IMR-90 (cell line): ENCODE results near the gene BRIP1. TPM values are rescaled to one million over a fixed set of nuclear protein-coding genes. Genes with fewer than 3 reads are reported as not detected.

Experiments
- ATAC-seq: fragments of 200-7000 bp; cut with Tn5 transposase; 2 replicates; pipeline ENCODE4 v1.9.1; 2020; ENCODE audit warnings: low read depth, mild to moderate bottlenecking, moderate library complexity
- BruUV-seq: library from RNA; stranded (reverse); fragments of 400-500 nt; replicated peaks from 2 replicates; lab custom pipeline; 2021; lab: Mats Ljungman, UMichigan
- CTCF ChIA-PET: fragments of 300-600 bp; formaldehyde crosslinking; extraction: SDS; loops from one replicate; lab custom pipeline; 2021; ENCODE audit warnings: antibody characterized with exemption; lab: Yijun Ruan, JAX
- POLR2A ChIA-PET: fragments of 300-600 bp; sonication (Branson Sonifier 250); formaldehyde crosslinking; loops from one replicate; lab custom pipeline; 2022; ENCODE audit warnings: antibody characterized with exemption; ENCODE audit not compliant: unreplicated experiment; lab: Charles Lee
- DNase-seq: peaks from one replicate; pipeline ENCODE4 v3.0.0; 2013
- H2AFZ ChIP-seq: replicated peaks from 2 replicates; pipeline ENCODE3; 2013; ENCODE audit warnings: low read length, mild to moderate bottlenecking; ENCODE audit not compliant: poor library complexity
- H2AK5ac ChIP-seq: 2 replicates; pipeline ENCODE4 v1.6.1; 2013; ENCODE audit warnings: low read depth, low read length, inconsistent platforms
- H2AK9ac ChIP-seq: replicated peaks from 2 replicates; pipeline ENCODE3; 2013; ENCODE audit warnings: mild to moderate bottlenecking, low read depth, low read length, moderate library complexity; ENCODE audit not compliant: poor library complexity
- H2BK120ac ChIP-seq: 2 replicates; pipeline ENCODE4 v1.6.1; 2013; ENCODE audit warnings: low read depth, low read length, inconsistent platforms
- H2BK15ac ChIP-seq: 3 replicates; pipeline ENCODE4 v1.6.1; 2013; ENCODE audit warnings: low read depth, low read length, inconsistent platforms
- H2BK20ac ChIP-seq: 2 replicates; pipeline ENCODE4 v1.6.1; 2013; ENCODE audit warnings: low read depth, mild to moderate bottlenecking, inconsistent platforms, low read length, moderate library complexity
- H2BK5ac ChIP-seq: 2 replicates; pipeline ENCODE4 v1.6.1; 2013; ENCODE audit warnings: mild to moderate bottlenecking, low read depth, low read length, inconsistent platforms; ENCODE audit not compliant: poor library complexity, severe bottlenecking
- H3K14ac ChIP-seq: replicated peaks from 2 replicates; pipeline ENCODE4 v1.6.1; 2013; ENCODE audit warnings: low read depth, low read length, inconsistent platforms
- H3K18ac ChIP-seq: 2 replicates; pipeline ENCODE4 v1.6.1; 2013; ENCODE audit warnings: low read depth, low read length, control low read depth
- H3K23ac ChIP-seq: 2 replicates; pipeline ENCODE4 v1.6.1; 2013; ENCODE audit warnings: low read depth, low read length, inconsistent platforms
- H3K27ac ChIP-seq: 2 replicates; pipeline ENCODE4 v1.5.1; 2013; ENCODE audit warnings: mild to moderate bottlenecking, control low read depth, low read length; ENCODE audit not compliant: insufficient read depth
- H3K27me3 ChIP-seq: 2 replicates; pipeline ENCODE4 v1.6.1; 2013; ENCODE audit warnings: low read length; ENCODE audit not compliant: control insufficient read depth, insufficient read depth
- H3K36me3 ChIP-seq: 2 replicates; pipeline ENCODE4 v1.6.1; 2013; ENCODE audit warnings: low read length, mixed read lengths; ENCODE audit not compliant: control insufficient read depth, insufficient read depth
- H3K4ac ChIP-seq: 2 replicates; pipeline ENCODE4 v1.6.1; 2013; ENCODE audit warnings: low read depth, low read length, inconsistent platforms
- H3K4me1 ChIP-seq: 2 replicates; pipeline ENCODE4 v1.6.1; 2013; ENCODE audit warnings: low read length, mixed read lengths; ENCODE audit not compliant: control insufficient read depth, insufficient read depth
- H3K4me2 ChIP-seq: 2 replicates; pipeline ENCODE4 v1.6.1; 2013; ENCODE audit warnings: low read depth, mild to moderate bottlenecking, control low read depth, low read length, moderate library complexity
- H3K4me3 ChIP-seq: 2 replicates; pipeline ENCODE4 v1.5.1; 2013; ENCODE audit warnings: low read depth, mild to moderate bottlenecking, control low read depth, low read length, moderate library complexity; ENCODE audit not compliant: insufficient read depth
- H3K56ac ChIP-seq: 2 replicates; pipeline ENCODE4 v1.6.1; 2013; ENCODE audit warnings: low read length, inconsistent platforms; ENCODE audit not compliant: insufficient read depth; ENCODE audit errors: extremely low read depth
- H3K79me1 ChIP-seq, 2 experiments: 2 replicates each; pipeline ENCODE4 v1.6.1; 2013; ENCODE audit warnings: low read length in 2 of 2, inconsistent platforms in 1 of 2, low read depth in 1 of 2
- H3K9ac ChIP-seq: 2 replicates; pipeline ENCODE4 v1.6.1; 2013; ENCODE audit warnings: low read depth, low read length, control low read depth
- H3K9me1 ChIP-seq: 2 replicates; pipeline ENCODE4 v1.6.1; 2013; ENCODE audit warnings: low read length, inconsistent platforms; ENCODE audit not compliant: insufficient read depth
- H3K9me3 ChIP-seq: 2 replicates; pipeline ENCODE4 v1.6.1; 2013; ENCODE audit warnings: low read length; ENCODE audit not compliant: control insufficient read depth, insufficient read depth
- H4K20me1 ChIP-seq: 2 replicates; pipeline ENCODE4 v1.6.1; 2013; ENCODE audit warnings: low read length, inconsistent platforms; ENCODE audit not compliant: insufficient read depth
- H4K5ac ChIP-seq: 2 replicates; pipeline ENCODE4 v1.6.1; 2013; ENCODE audit warnings: mild to moderate bottlenecking, low read depth, low read length, control low read depth
- H4K8ac ChIP-seq, 2 experiments: 2 replicates each; pipeline ENCODE4 v1.6.1; 2013; ENCODE audit warnings: low read depth in 2 of 2, low read length in 2 of 2, control low read depth in 1 of 2, inconsistent platforms in 1 of 2
- H4K91ac ChIP-seq: 2 replicates; pipeline ENCODE4 v1.6.1; 2013; ENCODE audit warnings: low read depth, low read length, inconsistent platforms; ENCODE audit not compliant: insufficient read depth
- BHLHE40 ChIP-seq: fragments of 150-350 bp; IDR thresholded peaks from 2 replicates; pipeline ENCODE4 v1.6.1; 2016; ENCODE audit warnings: mild to moderate bottlenecking, low read depth, low read length
- CEBPB ChIP-seq: IDR thresholded peaks from 2 replicates; pipeline ENCODE4 v1.6.1; 2012; ENCODE audit warnings: low read depth, low read length, improper control_type of control experiment
- CHD1 ChIP-seq: IDR thresholded peaks from 2 replicates; pipeline ENCODE4 v1.6.1; 2012; ENCODE audit warnings: low read depth, low read length, improper control_type of control experiment
- CTCF ChIP-seq: conservative IDR thresholded peaks from 2 replicates; pipeline ENCODE4 v1.5.1; 2012; ENCODE audit warnings: mild to moderate bottlenecking, low read depth, low read length, improper control_type of control experiment
- ELK1 ChIP-seq: fragments of 150-350 bp; IDR thresholded peaks from 2 replicates; pipeline ENCODE4 v1.6.1; 2016; ENCODE audit warnings: low read depth, mild to moderate bottlenecking, low read length, moderate library complexity, borderline replicate concordance
- FOS ChIP-seq: fragments of 150-350 bp; IDR thresholded peaks from 2 replicates; pipeline ENCODE4 v1.6.1; 2016; ENCODE audit warnings: low read depth, low read length
- MAFK ChIP-seq: IDR thresholded peaks from 2 replicates; pipeline ENCODE4 v1.6.1; 2012; ENCODE audit warnings: low read depth, low read length, improper control_type of control experiment
- MAZ ChIP-seq: IDR thresholded peaks from 2 replicates; pipeline ENCODE4 v1.6.1; 2012; ENCODE audit warnings: low read depth, mild to moderate bottlenecking, low read length, improper control_type of control experiment, moderate library complexity, borderline replicate concordance
- MXI1 ChIP-seq: IDR thresholded peaks from 2 replicates; pipeline ENCODE4 v1.6.1; 2012; ENCODE audit warnings: low read depth, mild to moderate bottlenecking, low read length, moderate library complexity, borderline replicate concordance
- NFE2L2 ChIP-seq: fragments of 150-350 bp; IDR thresholded peaks from 2 replicates; pipeline ENCODE4 v1.6.1; 2016; ENCODE audit warnings: low read depth, mild to moderate bottlenecking, low read length
- POLR2A ChIP-seq: IDR thresholded peaks from 2 replicates; pipeline ENCODE4 v1.6.1; 2012; ENCODE audit warnings: mild to moderate bottlenecking, low read depth, low read length
- RAD21 ChIP-seq: IDR thresholded peaks from 2 replicates; pipeline ENCODE4 v1.6.1; 2012; ENCODE audit warnings: low read length, improper control_type of control experiment
- RCOR1 ChIP-seq: IDR thresholded peaks from 2 replicates; pipeline ENCODE4 v1.6.1; 2012; ENCODE audit warnings: mild to moderate bottlenecking, low read length, improper control_type of control experiment; ENCODE audit not compliant: insufficient replicate concordance
- RFX5 ChIP-seq: IDR thresholded peaks from 2 replicates; pipeline ENCODE4 v1.8.0; 2012; ENCODE audit warnings: low read depth, mild to moderate bottlenecking, low read length, moderate library complexity
- SMC3 ChIP-seq: fragments of 150-350 bp; IDR thresholded peaks from 2 replicates; pipeline ENCODE4 v1.6.1; 2016; ENCODE audit warnings: low read depth, mild to moderate bottlenecking, antibody characterized with exemption, low read length, moderate library complexity
- USF2 ChIP-seq: fragments of 150-350 bp; IDR thresholded peaks from 2 replicates; pipeline ENCODE4 v1.6.1; 2017; ENCODE audit warnings: mild to moderate bottlenecking, antibody characterized with exemption, low read length, low read depth
- WGBS, 2 experiments: methylation state at CpG; one replicate each; pipeline versions ENCODE4 v1.1.5 to v1.1.7; 2013; ENCODE audit warnings: missing lambda C conversion rate in 2 of 2; ENCODE audit not compliant: insufficient read length in 1 of 2; ENCODE audit errors: extremely low coverage in 2 of 2; 5-methylcytosine and 5-hydroxymethylcytosine counted together
- dilution Hi-C: fragments of 300-500 bp; cut with HindIII; formaldehyde crosslinking; loops from one replicate; pipeline ENCODE4 v1.14.3; 2018; ENCODE audit warnings: low sequenced_read_pairs; ENCODE audit not compliant: unreplicated experiment
- in situ Hi-C: fragments of 300-500 bp; cut with MboI; formaldehyde crosslinking; loops from 3 replicates; pipeline ENCODE4 v1.14.3; 2019; ENCODE audit warnings: low sequenced_read_pairs, inconsistent platforms, mixed read lengths
- intact Hi-C: fragments of 100-400 bp; cut with micrococcal nuclease; formaldehyde crosslinking; loops from 2 replicates; pipeline ENCODE4 v1.10.0; 2022
- polyA plus RNA-seq, 3 experiments: library from polyadenylated mRNA; depleted of rRNA; stranded (reverse); fragments of >200 nt; gene quantifications; 2 replicates each; pipeline ENCODE4 v1.2.3, GENCODE V29; 2012; ENCODE audit warnings: low replicate concordance in 1 of 3
- total RNA-seq: library from RNA; depleted of rRNA; stranded (reverse); fragments of >200 nt; gene quantifications from 2 replicates; pipeline ENCODE4 v1.2.3, GENCODE V29; 2012

The BRIP1 gene
- total and polyA plus RNA-seq, 2 of the 4 experiments (the other 2 are of a cell fraction) = 6.1 to 19.7 TPM

GRCh38 chr17:61827649-61828395 is 35.5 kb downstream of the BRIP1 start:
- peaks cover 2% of the 10 kb centered on the region; the same call in 1 of the 2 replicates for H3K4me1 ChIP-seq
- no peak overlapping the region for H3K56ac ChIP-seq
- no peak overlapping the region for H3K23ac ChIP-seq
- intact Hi-C loops = no loop called here
- no peak overlapping the region for H2AFZ ChIP-seq
- 0 out of 2 replicates have a peak, but pooled peaks cover 2% of the 10 kb centered on the region for H3K9me1 ChIP-seq
- ATAC-seq = no peak
- H2AK5ac ChIP-seq = no peak overlapping the region
- H3K9ac ChIP-seq = no peak overlapping the region
- no peak overlapping the region for H3K27ac ChIP-seq
- no peaks in the 10 kb centered on the region for H3K27me3 ChIP-seq
- WGBS, 2 experiments = no CpG with 5 or more reads among the region's 8 CpGs
- no peak overlapping the region for H3K14ac ChIP-seq
- no peak overlapping the region for H3K4me2 ChIP-seq
- no TSS peak for BruUV-seq
- CTCF ChIA-PET = no interaction called here
- H2BK120ac ChIP-seq = no peak overlapping the region
- no peak overlapping the region for H4K5ac ChIP-seq
- H2BK5ac ChIP-seq = no peak overlapping the region
- H4K8ac ChIP-seq = no peak overlapping the region
- no peak overlapping the region for H3K4me3 ChIP-seq
- no peaks in the 10 kb centered on the region for H3K9me3 ChIP-seq
- no peak overlapping the region for H3K18ac ChIP-seq
- H2BK20ac ChIP-seq = no peak overlapping the region
- H3K4ac ChIP-seq = no peak overlapping the region
- H4K20me1 ChIP-seq = no peaks in the 10 kb centered on the region
- peaks cover 1 to 18% of the 10 kb centered on the region in 2 experiments; a peak in 2 of 4 replicates for H3K79me1 ChIP-seq
- no peaks in the 10 kb centered on the region for H3K36me3 ChIP-seq
- H2BK15ac ChIP-seq = no peak overlapping the region
- H2AK9ac ChIP-seq = no peak overlapping the region
- POLR2A ChIA-PET = no interaction called here
- TF ChIP-seq RFX5 (no peak), RAD21 (no peak), POLR2A (no peak), CTCF (no peak), BHLHE40 (no peak), RCOR1 (no peak), CHD1 (no peak), MAFK (no peak), CEBPB (no peak), ELK1 (no peak), MXI1 (no peak), SMC3 (no peak), NFE2L2 (no peak), MAZ (no peak), USF2 (no peak), FOS (no peak)
- no peak for DNase-seq
- dilution Hi-C loops = no loop called here
- in situ Hi-C loops = no loop called here
- no peak overlapping the region for H4K91ac ChIP-seq
